Measurements from ENCODE around the gene DPEP2.
A peak's percentile ranks its signal among the peaks of the same experiment; 100 is the strongest.
"Not testable (repeated sequence)": the region's sequence is repeated elsewhere in the genome, so short reads cannot be mapped to it uniquely, and the experiment has no call there.

Gene DPEP2

GRCh38 chr16:67977469-67978227 lies 21.6 kb downstream of the DPEP2 start:
- DNase-seq (ENCODE audit: extremely low read depth in 1 of 2, low read depth in 1 of 2), result no peak

- no peak for DNase-seq (ENCODE audit: extremely low read depth in 1 of 2, low read depth in 1 of 2)
These were observed 22.3 kb downstream of the DPEP2 start for GRCh38 chr16:67977005-67977404.

GRCh38 chr16:67976205-67976604 lies 23.1 kb downstream of the DPEP2 start:
- no peak for DNase-seq (ENCODE audit: extremely low read depth in 1 of 2, low read depth in 1 of 2)

GRCh38 chr16:67975321-67976105 lies 23.8 kb downstream of the DPEP2 start:
- no peak for DNase-seq (ENCODE audit: extremely low read depth in 1 of 2, low read depth in 1 of 2)

GRCh38 chr16:67972285-67972684 lies 27.0 kb downstream of the DPEP2 start:
- DNase-seq (ENCODE audit: extremely low read depth in 1 of 2, low read depth in 1 of 2), result not testable (repeated sequence)

GRCh38 chr16:67971111-67971510 lies 28.2 kb downstream of the DPEP2 start:
- no peak for DNase-seq (ENCODE audit: extremely low read depth in 1 of 2, low read depth in 1 of 2)

GRCh38 chr16:67969254-67970039 lies 29.8 kb downstream of the DPEP2 start:
- DNase-seq (ENCODE audit: extremely low read depth in 1 of 2, low read depth in 1 of 2), result no peak

- DNase-seq (ENCODE audit: extremely low read depth in 1 of 2, low read depth in 1 of 2), result peak; percentile 55 to 78
These were observed 30.7 kb downstream of the DPEP2 start, which contains the start of gene SLC12A4 for GRCh38 chr16:67968400-67969253. Gene SLC12A4, minus strand, starts transcription at chr16:67968637. Its CDS starts 84 bp downstream, at chr16:67968553.

- peak in 1 of 2 donors; percentile 14 for DNase-seq (ENCODE audit: extremely low read depth in 1 of 2, low read depth in 1 of 2)
These were observed 31.3 kb downstream of the DPEP2 start for GRCh38 chr16:67967958-67968399.

GRCh38 chr16:67967183-67967957 lies 31.9 kb downstream of the DPEP2 start:
- no peak for DNase-seq (ENCODE audit: extremely low read depth in 1 of 2, low read depth in 1 of 2)

GRCh38 chr16:67966549-67967182 lies 32.6 kb downstream of the DPEP2 start:
- DNase-seq (ENCODE audit: extremely low read depth in 1 of 2, low read depth in 1 of 2), result no peak

GRCh38 chr16:67965668-67966548 lies 33.4 kb downstream of the DPEP2 start:
- DNase-seq (ENCODE audit: extremely low read depth in 1 of 2, low read depth in 1 of 2), result no peak

- no peak for DNase-seq (ENCODE audit: extremely low read depth in 1 of 2, low read depth in 1 of 2)
These were observed 34.7 kb downstream of the DPEP2 start for GRCh38 chr16:67964477-67965131.

GRCh38 chr16:67963662-67964321 lies 35.5 kb downstream of the DPEP2 start:
- no peak for DNase-seq (ENCODE audit: extremely low read depth in 1 of 2, low read depth in 1 of 2)

- no peak for DNase-seq (ENCODE audit: extremely low read depth in 1 of 2, low read depth in 1 of 2)
These were observed 36.0 kb downstream of the DPEP2 start for GRCh38 chr16:67963292-67963661.

GRCh38 chr16:67962135-67962534 lies 37.1 kb downstream of the DPEP2 start:
- DNase-seq (ENCODE audit: extremely low read depth in 1 of 2, low read depth in 1 of 2), result no peak

- DNase-seq (ENCODE audit: extremely low read depth in 1 of 2, low read depth in 1 of 2), result no peak
These were observed 37.7 kb downstream of the DPEP2 start for GRCh38 chr16:67961551-67961957.

Measured in activated CD8-positive, alpha-beta memory T cell treated with anti-CD3 and anti-CD28 coated beads for 1 hour (primary cell).